Endodermal cell (in vitro differentiated cells): ENCODE data around the gene PRKCA. TPM values are rescaled to one million over a fixed set of nuclear protein-coding genes. Genes with fewer than 3 reads are reported as not detected.

Experiments used
- DNase-seq: peaks from one replicate; pipeline ENCODE4 v3.0.0-alpha.2; 2017
- H3K27ac ChIP-seq: 2 replicates; pipeline ENCODE4 v1.5.1; 2013; ENCODE audit warnings: mild to moderate bottlenecking, low read depth, low read length, moderate library complexity
- H3K27me3 ChIP-seq: 2 replicates; pipeline ENCODE4 v1.6.1; 2013; ENCODE audit warnings: mild to moderate bottlenecking, low read length, moderate library complexity; ENCODE audit not compliant: insufficient read depth, control insufficient read depth, poor library complexity, severe bottlenecking
- H3K36me3 ChIP-seq: 2 replicates; pipeline ENCODE4 v1.7.0; 2013; ENCODE audit warnings: mild to moderate bottlenecking, low read length, moderate library complexity; ENCODE audit not compliant: control insufficient read depth, insufficient read depth
- H3K4me1 ChIP-seq: one replicate; pipeline ENCODE4 v1.7.0; 2013; ENCODE audit warnings: low read length; ENCODE audit not compliant: control insufficient read depth, insufficient read depth
- H3K4me3 ChIP-seq: 2 replicates; pipeline ENCODE4 v1.5.1; 2013; ENCODE audit warnings: mild to moderate bottlenecking, low read length, moderate library complexity
- H3K9ac ChIP-seq: 2 replicates; pipeline ENCODE4 v1.6.1; 2013; ENCODE audit warnings: mild to moderate bottlenecking, low read length, moderate library complexity; ENCODE audit not compliant: poor library complexity, severe bottlenecking; ENCODE audit errors: extremely low read depth
- H3K9me3 ChIP-seq: 2 replicates; pipeline ENCODE4 v1.6.1; 2013; ENCODE audit warnings: mild to moderate bottlenecking, low read length, moderate library complexity; ENCODE audit not compliant: control insufficient read depth
- H3K27ac Mint-ChIP-seq: 2 replicates; pipeline ENCODE4 v1.8.0; 2020; ENCODE audit warnings: mixed read lengths
- H3K27me3 Mint-ChIP-seq: 2 replicates; pipeline ENCODE4 v1.8.0; 2021; ENCODE audit warnings: mild to moderate bottlenecking, mixed read lengths; ENCODE audit not compliant: insufficient read depth
- H3K36me3 Mint-ChIP-seq: 2 replicates; pipeline ENCODE4 v1.8.0; 2020; ENCODE audit warnings: low read depth, mixed read lengths
- H3K4me1 Mint-ChIP-seq: 2 replicates; pipeline ENCODE4 v1.8.0; 2020; ENCODE audit warnings: mixed read lengths
- H3K4me3 Mint-ChIP-seq: 2 replicates; pipeline ENCODE4 v1.8.0; 2020; ENCODE audit warnings: mild to moderate bottlenecking, moderate library complexity, mixed read lengths
- H3K9me3 Mint-ChIP-seq: 2 replicates; pipeline ENCODE4 v1.8.0; 2020; ENCODE audit warnings: mild to moderate bottlenecking, mixed read lengths
- whole genome bisulfite sequencing, 2 experiments: methylation state at CpG; one replicate each; pipeline versions ENCODE4 v1.1.5 to v1.1.7; 2013; ENCODE audit warnings: missing lambda C conversion rate in 2 of 2, mixed read lengths in 1 of 2; ENCODE audit not compliant: insufficient coverage in 1 of 2, insufficient read length in 1 of 2; 5-methylcytosine and 5-hydroxymethylcytosine counted together
- total RNA-seq, 2 donors: library from RNA; stranded (reverse); fragmentation: NEBNext Ultra II Directional in 1 of 2; extraction: Animal tissue kit (Norgen Biotek cat#: 25700) in 1 of 2; gene quantifications; 2 replicates in 1 of 2; 3 replicates in 1 of 2; pipeline ENCODE4 v1.2.1, GENCODE V29; 2021
- TF ChIP-seq, protein P1 (sequence below): fragments of 200-600 bp; sonication (generic); conservative IDR thresholded peaks from 2 replicates; pipeline ENCODE4 v1.5.0; 2021; ENCODE audit warnings: antibody characterized with exemption, mild to moderate bottlenecking

PRKCA gene
- total RNA-seq, 2 donors from 2014 or later = 8.7 to 14.6 TPM

DNA sequence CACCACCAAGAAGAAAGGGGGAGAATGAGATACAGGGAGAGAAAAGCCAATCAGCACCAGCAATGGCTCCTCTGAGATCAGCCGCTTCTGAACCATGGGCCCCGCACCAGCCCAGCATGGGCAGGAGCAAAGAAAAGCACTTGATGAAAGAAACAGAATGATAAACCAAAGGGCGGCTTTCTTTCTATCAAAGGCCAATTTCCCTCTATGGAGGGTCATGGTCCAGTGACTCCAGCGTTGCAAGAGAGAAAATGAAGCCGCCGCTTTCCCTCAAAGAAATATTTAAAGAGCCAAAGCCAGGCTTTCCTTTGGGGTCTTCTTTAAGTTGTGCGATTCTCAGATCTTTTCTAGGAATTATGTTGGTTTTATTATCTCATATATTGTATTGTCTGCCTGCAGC lies 447.7 kb downstream of the PRKCA start:
- Mint-ChIP-seq H3K27me3 (peaks cover 19% of the 10 kb centered on the region), H3K27ac (no peak overlapping the region), H3K4me1 (peaks cover 41% of the 10 kb centered on the region), H3K36me3 (no peaks in the 10 kb centered on the region), H3K9me3 (peaks cover 14% of the 10 kb centered on the region), H3K4me3 (no peak overlapping the region)
- H3K9me3 ChIP-seq = peaks cover 9% of the 10 kb centered on the region
- H3K27ac ChIP-seq = peak overlapping the region; percentile 64
- H3K4me1 ChIP-seq = peaks cover 4% of the 10 kb centered on the region
- TF ChIP-seq, protein P1, sequence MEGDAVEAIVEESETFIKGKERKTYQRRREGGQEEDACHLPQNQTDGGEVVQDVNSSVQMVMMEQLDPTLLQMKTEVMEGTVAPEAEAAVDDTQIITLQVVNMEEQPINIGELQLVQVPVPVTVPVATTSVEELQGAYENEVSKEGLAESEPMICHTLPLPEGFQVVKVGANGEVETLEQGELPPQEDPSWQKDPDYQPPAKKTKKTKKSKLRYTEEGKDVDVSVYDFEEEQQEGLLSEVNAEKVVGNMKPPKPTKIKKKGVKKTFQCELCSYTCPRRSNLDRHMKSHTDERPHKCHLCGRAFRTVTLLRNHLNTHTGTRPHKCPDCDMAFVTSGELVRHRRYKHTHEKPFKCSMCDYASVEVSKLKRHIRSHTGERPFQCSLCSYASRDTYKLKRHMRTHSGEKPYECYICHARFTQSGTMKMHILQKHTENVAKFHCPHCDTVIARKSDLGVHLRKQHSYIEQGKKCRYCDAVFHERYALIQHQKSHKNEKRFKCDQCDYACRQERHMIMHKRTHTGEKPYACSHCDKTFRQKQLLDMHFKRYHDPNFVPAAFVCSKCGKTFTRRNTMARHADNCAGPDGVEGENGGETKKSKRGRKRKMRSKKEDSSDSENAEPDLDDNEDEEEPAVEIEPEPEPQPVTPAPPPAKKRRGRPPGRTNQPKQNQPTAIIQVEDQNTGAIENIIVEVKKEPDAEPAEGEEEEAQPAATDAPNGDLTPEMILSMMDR = no peak
- H3K9ac ChIP-seq = no peak overlapping the region
- no peak for DNase-seq
- WGBS, 2 experiments = 82 to 94% methylated on average over 5 to 6 of the region's 7 CpGs
- H3K4me3 ChIP-seq = no peak overlapping the region
- no peaks in the 10 kb centered on the region for H3K36me3 ChIP-seq
- H3K27me3 ChIP-seq = no peaks in the 10 kb centered on the region

DNA sequence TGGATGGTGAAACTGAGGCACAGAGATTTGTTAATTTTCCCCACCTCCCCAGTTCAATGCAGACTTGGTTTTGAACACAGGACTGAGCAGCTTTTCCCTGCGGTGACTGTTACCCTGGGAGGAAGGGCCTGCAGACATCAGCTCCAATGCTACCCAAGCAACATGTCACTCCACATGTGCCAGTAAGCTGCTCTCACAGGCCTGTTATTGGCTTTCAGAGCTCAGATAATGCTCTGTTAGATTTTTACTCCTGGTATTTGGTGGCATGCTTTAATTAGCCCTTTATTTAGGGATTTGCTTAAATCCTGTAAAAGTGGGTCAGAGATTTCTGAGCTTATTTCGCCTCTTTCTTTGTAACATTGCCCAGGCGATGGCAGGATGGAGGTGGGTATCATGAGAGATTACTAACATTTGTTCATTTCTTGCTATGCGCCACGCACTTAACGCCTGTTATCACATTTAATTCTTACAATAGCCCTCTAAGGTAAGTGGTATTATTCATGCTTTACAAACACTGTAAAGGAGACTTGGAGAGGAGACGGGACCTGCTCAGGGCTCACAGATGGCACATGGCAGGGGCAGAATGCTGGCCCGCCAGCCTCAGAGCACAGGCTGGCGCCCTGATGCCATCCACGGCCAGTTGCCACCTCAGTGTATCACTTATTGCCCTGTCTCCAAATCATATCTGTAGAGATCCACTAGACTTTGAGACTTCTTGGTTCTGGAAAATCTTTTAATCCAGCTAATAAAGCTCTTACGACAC lies 448.5 kb downstream of the PRKCA start:
- peaks cover 4% of the 10 kb centered on the region for H3K4me1 ChIP-seq
- 90 to 91% methylated on average over 9 to 11 of the region's 11 CpGs for WGBS, 2 experiments
- TF ChIP-seq, protein P1 = no peak
- no peak overlapping the region for H3K4me3 ChIP-seq
- H3K27ac ChIP-seq = no peak overlapping the region
- Mint-ChIP-seq H3K4me1 (peaks cover 41% of the 10 kb centered on the region), H3K27me3 (peaks cover 25% of the 10 kb centered on the region), H3K9me3 (peaks cover 14% of the 10 kb centered on the region), H3K36me3 (no peaks in the 10 kb centered on the region), H3K4me3 (no peak overlapping the region), H3K27ac (no peak overlapping the region)
- H3K27me3 ChIP-seq = no peaks in the 10 kb centered on the region
- no peak for DNase-seq
- H3K36me3 ChIP-seq = no peaks in the 10 kb centered on the region
- H3K9me3 ChIP-seq = peaks cover 9% of the 10 kb centered on the region
- H3K9ac ChIP-seq = no peak overlapping the region

DNA sequence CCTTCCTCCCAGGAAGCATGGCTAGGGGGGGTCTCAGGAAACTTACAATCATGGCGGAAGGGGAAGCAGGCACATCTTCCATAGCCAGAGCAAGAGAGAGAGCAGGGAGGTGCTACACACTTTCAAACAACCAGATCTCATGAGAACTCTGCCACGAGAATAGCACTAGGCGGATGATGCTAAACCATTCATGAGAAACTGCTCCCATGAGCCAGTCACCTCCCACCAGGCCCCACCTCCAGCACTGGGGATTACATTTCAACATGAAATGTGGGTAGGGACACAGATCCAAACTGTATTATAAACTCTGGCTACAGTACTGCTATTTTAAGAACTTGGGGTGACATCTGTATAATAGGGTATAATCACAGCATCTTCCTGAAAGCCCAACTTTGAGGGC lies 449.4 kb downstream of the PRKCA start:
- Mint-ChIP-seq H3K4me3 (no peak overlapping the region), H3K27me3 (peaks cover 28% of the 10 kb centered on the region)
- 92 to 100% methylated on average over 1 to 3 of the region's 3 CpGs for WGBS, 2 experiments

More for the DNA sequence above, 449.4 kb downstream of the PRKCA start:
- H3K36me3 Mint-ChIP-seq = no peaks in the 10 kb centered on the region
- Histone ChIP-seq H3K27me3 (no peaks in the 10 kb centered on the region), H3K9me3 (peaks cover 9% of the 10 kb centered on the region), H3K9ac (no peak overlapping the region), H3K36me3 (no peaks in the 10 kb centered on the region), H3K27ac (no peak overlapping the region), H3K4me1 (peaks cover 4% of the 10 kb centered on the region), H3K4me3 (no peak overlapping the region)
- H3K4me1 Mint-ChIP-seq = peaks cover 44% of the 10 kb centered on the region
- H3K27ac Mint-ChIP-seq = no peak overlapping the region
- TF ChIP-seq, protein P1 = no peak
- H3K9me3 Mint-ChIP-seq = peaks cover 14% of the 10 kb centered on the region
- no peak for DNase-seq
